Anterior cingulate cortex (tissue), 58 donors: ENCODE data around the gene GREB1.
A peak's percentile ranks its signal among the peaks of the same experiment; 100 is the strongest.

Experiments used
- DNase-seq, 58 donors: peaks; one replicate each; lab custom pipeline; 2025; lab: John Stamatoyannopoulos, UW

Gene GREB1

GRCh38 chr2:11628675-11629074, 94.8 kb downstream of the GREB1 start:
- no peak for DNase-seq

GRCh38 chr2:11629215-11629614, 95.4 kb downstream of the GREB1 start:
- no peak for DNase-seq

DNA sequence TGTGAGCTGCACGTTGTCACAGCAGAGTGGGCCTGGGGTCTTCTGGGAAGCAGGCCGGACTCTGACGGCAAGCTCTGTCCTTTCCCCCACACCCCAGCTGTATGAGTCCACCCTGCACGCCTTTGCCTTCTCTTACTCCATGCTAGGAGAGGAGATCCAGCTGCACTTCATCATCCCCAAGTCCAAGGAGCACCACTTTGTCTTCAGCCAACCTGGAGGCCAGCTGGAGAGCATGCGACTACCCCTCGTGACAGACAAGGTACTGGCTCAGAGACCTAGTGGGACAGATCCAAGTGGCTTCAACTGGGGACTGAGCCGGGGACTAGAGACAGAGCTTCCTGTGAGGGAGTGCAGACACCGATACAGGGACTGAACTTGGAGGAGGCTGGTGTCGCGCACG, 96.0 kb downstream of the GREB1 start:
- no peak for DNase-seq

DNA sequence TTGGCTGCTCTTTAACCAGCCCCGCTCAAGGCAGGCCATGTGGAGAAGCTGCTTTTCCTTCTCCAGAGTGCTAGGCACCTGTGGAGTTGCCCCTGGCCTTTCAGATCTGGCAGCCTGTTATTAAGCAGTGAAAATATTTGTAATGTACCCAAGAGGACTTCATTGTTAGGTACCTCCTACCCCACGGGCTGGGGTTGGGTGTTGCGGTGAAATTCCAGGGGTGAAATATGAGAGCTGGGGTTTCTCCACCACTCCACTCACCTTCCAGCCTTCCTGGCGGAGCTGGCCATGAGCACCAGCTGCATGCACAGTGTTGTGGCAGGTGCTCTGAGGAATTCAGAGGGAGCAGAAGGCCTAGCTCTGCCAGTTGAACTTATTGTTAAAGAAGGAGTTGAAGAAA, 97.0 kb downstream of the GREB1 start:
- DNase-seq: no peak

DNA sequence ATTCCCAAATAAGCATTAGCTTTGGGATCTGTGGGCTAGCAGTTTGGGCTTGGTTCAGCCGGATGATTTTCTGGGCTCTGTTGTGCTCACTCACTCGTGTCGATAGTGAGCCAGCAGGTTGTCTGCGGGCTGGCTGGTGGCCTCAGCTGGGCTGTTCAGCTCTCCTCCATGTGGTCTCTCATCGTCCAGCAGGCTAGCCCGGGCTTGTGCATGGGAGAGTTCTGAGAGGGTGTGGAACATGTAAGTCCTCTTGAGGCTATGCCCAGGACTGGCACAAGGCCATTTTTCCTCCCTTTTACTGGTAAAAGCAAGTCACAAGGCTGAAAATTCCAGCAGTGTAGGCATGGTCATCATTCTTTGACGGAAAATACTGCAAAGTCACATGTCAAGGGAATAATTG, 97.6 kb downstream of the GREB1 start:
- DNase-seq: no peak

DNA sequence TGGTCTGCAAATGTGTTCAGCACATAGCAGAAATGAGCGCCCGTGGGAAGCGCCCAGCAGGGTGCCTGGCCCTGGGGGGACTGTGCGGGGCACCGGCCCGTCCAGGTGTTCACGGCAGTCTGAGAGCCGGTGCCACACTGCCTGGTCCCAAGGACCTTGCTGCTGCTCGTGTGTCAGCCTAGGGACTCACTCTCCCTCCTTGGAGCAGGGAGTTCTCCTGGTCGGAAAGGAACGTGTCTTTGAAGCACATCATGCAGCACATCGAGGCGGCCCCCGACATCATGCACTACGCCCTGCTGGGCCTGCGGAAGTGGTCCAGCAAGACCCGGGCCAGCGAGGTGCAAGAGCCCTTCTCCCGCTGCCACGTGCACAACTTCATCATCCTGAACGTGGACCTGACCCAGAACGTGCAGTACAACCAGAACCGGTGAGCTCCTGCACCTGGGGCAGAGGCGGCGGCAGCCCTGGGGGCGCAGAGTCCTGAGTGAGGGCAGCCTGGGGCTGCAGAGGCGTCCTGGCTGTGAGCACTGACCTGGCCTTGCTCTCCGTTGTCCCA, 100.2 kb downstream of the GREB1 start:
- DNase-seq: no peak

- DNase-seq: no peak
These were observed 100.7 kb downstream of the GREB1 start for GRCh38 chr2:11634584-11634983.

DNA sequence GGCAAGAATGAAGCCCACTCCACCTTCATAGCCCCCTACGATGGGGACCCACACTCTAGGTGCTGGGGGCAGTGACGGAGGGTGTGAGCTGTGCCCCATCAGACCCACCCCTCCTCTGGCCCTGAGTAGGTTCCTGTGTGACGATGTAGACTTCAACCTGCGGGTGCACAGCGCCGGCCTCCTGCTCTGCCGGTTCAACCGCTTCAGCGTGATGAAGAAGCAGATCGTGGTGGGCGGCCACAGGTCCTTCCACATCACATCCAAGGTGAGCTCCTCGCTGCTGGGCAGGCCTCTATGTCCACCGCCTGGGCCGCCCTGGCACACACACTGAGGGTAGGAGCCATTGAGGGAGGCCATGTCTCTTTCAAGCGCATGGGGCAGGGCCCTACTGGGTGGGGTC, 101.3 kb downstream of the GREB1 start:
- DNase-seq: no peak

GRCh38 chr2:11636593-11637295, 102.9 kb downstream of the GREB1 start:
- DNase-seq: no peak

- DNase-seq: no peak
These were observed 103.7 kb downstream of the GREB1 start for GRCh38 chr2:11637546-11637945.

GRCh38 chr2:11639503-11639902, 105.7 kb downstream of the GREB1 start:
- DNase-seq: no peak

DNA sequence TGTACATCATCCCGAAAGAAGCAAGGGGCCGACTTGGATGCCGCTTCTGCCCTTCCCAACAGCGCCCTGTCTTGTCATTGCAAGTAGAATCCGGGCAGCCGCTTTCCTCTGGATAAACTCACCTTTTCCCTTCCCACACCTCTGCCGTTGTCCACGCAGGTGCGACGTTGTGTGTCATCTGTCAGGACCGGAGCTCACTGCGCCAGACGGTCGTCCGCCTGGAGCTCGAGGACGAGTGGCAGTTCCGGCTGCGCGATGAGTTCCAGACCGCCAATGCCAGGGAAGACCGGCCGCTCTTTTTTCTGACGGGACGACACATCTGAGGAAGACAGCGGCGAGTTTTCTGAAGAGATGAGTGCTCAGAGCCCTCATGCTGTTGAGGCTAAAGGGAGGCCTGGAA, 106.3 kb downstream of the GREB1 start:
- DNase-seq: no peak

GRCh38 chr2:11642972-11643371, 109.1 kb downstream of the GREB1 start:
- no peak for DNase-seq

GRCh38 chr2:11644293-11644692, 110.4 kb downstream of the GREB1 start:
- no peak for DNase-seq

GRCh38 chr2:11646530-11646929, 112.7 kb downstream of the GREB1 start:
- DNase-seq: no peak

- DNase-seq: peak in 3 of 58 donors; percentile 3 to 17 (median 8)
These were observed 114.2 kb downstream of the GREB1 start for GRCh38 chr2:11647834-11648600.

DNA sequence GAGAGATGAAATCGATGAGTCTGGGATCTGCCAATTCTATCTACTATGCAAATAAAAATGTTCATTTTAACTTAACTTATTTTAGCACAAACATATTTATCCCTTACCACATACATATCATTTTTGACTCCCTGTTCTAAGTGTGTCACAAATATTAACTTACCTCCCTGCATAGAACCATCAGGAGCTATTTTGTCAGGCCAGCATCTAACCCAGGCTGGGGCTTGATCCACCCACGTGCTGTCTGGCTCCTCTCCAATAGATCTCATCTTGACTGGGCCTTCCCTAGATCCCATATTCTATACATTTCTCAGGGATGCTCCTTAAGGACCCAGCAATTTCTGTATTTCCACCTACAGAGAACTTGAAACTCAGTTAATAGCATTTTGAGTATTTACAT, 115.2 kb downstream of the GREB1 start:
- DNase-seq: no peak

DNA sequence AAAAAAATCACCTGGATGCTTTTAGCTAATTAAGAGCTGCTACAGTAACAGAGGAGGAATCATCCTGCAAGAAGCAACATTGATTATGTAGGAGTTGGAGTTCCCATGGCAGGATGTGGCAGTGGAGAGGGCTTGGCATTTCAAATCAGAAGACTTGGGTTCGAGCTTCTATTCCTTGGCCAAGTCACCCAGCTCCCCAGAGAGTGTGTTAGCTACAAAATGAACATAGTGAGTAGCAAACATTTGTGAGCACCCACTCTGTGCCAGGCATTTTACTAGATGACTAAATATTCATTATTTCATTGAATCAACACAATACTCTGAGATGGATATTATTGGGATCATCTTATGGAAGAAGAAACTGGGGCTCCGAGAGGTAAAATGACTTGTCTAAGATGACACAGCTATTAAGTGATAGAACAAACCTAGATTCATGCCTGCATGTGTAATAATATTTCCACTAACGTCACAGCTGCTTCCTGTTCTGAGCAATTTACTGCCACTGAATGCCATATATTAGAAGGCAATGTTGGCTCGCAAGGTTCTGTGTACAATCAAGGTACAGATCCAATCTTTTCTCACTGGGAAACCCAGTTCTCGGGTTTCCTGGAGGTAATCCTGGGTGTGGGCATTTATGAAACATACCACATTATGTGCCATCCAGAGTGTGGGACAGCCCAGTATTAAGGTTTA, 118.2 kb downstream of the GREB1 start:
- no peak for DNase-seq

DNA sequence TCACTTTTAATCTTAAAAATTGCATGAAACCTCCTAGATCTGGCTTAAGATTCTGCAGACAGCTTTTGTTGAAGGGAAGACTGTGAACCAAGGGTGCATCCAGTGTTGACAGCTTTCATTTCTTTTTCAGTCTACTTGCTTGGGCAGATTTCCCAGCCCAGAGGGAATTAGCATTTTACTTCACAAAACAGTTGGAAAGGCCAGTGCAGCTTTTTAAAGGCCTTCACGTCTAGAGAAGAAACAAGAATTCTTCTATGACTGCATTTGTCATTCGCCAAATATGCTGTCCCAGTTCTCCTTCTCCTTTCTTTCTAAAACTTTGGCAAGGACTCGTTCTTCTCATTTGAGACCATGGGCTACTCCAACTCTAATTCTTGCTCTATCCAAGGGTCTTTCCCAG, 118.7 kb downstream of the GREB1 start:
- DNase-seq: peak in 32 of 58 donors; percentile 10 to 88 (median 44)

DNA sequence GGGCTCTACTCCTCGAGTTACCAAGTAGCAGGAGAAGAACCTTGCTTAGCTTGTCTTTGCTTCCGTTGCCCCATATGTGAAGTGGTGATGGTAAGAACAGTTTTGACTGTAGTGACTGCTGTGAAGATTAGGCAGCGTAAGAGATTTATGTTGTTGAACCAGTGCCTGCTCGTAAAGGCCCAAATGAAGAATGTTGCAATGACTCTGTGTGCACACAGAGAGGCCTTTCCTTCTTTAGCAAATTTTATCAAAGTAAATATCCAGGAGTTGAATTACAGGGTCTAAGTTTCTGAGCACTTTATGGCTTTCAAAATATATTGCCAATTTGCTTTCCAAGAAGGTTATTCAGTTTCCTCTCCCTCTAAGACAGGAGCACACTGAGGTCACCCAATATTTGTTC, 121.7 kb downstream of the GREB1 start:
- DNase-seq: no peak

DNA sequence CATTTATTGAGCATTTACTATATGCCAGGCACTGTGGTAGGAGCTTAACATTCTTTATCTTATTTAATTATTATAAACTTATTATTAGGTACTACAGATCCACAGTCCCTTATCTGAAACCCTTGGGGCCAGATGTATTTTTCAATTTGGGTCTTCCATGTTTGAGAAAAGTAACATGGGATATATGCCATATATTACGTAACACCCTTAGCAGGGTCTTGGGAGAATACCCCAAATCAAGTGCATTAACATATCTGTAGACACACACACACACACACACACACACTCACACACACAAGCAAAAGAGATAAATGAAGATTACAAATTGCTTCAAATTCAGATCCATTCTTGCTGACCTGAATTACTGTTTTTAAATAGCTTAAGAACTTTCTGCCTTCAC, 122.4 kb downstream of the GREB1 start:
- DNase-seq: no peak
